ENCODE results near the gene HLA-F. TPM values are rescaled to one million over a fixed set of nuclear protein-coding genes. Genes with fewer than 3 reads are reported as not detected.

HLA-F gene
- total RNA-seq (2014; rRNA removed; shearing (Covaris generic)) = 10.9 and 15.5 TPM in 2 replicates

DNA sequence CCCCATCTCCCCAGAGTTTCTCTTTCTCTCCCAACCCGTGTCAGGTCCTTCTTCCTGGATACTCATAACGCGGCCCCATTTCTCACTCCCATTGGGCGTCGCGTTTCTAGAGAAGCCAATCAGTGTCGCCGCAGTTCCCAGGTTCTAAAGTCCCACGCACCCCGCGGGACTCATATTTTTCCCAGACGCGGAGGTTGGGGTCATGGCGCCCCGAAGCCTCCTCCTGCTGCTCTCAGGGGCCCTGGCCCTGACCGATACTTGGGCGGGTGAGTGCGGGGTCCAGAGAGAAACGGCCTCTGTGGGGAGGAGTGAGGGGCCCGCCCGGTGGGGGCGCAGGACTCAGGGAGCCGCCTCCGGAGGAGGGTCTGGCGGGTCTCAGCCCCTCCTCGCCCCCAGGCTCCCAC, at the start of gene HLA-F:
TSS of gene HLA-F (plus strand) at position 173 of the 404 bp plus-strand sequence. CDS start at position 203, 30 bp downstream.
- DNase-seq (ENCODE audit: low spot score) = peak; percentile 85

DNA sequence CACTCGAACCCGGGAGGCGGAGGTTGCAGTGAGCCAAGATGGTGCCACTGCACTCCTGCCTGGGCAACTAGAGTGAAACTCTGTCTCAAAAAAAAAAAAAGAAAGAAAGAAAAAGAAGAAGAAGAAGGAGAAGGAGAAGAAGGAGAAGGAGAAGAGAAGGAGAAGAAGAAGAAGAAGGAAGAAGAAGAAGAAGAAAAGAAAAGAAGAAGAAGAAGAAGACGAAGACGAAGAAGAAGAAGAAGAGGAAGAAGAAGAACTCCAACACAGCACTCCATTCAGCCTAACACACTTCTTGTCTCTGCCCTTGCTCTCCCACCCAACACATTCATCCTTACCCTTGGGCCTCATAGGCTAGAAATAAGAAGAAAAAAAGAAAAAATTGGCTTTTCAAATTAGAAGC, 49.2 kb upstream of the HLA-F start:
- DNase-seq (ENCODE audit: low spot score) = no peak

DNA sequence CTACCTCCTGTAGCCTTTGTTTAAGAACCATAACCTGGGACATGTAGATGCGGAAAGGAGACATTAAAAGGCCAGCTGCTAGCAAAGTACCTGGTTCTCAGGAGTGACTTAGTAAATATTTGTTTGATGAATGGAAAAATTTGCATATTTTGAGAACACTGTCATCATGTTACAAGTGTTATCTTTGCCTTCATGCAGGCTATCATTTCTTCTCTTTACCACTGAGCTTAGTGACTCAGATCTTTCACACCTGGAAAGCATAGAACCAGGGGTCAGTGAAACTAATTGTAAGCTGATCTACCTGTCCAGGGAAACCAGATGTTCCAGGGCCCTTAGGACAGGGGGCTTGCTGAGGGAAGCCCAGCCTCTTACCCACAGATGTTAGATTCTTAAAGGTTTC, 47.7 kb upstream of the HLA-F start:
- no peak for DNase-seq (ENCODE audit: low spot score)

DNA sequence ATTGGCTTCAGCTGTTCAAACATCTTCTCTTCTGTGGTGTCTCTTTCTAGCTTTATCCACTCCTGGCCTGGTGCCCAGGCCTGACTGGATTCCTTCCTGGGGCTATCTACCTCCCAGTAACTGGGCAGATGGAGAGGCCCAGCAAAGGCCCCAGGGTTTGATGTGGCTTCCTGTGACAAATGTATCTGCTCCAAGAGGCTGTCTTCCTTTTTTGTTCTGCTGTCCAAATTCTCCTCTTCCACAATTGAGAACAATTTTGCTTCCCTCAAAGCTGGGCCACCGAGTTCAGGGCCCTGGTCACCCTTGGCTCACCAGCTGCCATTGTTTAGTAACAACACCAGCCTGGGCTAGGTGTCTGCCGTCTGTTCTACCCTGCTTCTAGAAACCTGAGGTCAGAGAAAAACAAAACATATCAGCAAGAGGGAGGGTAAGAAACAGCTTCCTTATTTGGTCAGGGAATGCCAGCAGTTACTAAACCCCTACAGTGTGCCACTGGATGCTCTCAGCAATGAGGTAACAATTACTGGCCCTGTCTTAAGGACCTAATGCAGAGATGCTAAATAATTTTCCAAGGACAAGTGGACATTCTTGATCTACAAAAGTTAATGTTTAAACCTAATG, 46.1 kb upstream of the HLA-F start:
- peak; percentile 9 for DNase-seq (ENCODE audit: low spot score)

DNA sequence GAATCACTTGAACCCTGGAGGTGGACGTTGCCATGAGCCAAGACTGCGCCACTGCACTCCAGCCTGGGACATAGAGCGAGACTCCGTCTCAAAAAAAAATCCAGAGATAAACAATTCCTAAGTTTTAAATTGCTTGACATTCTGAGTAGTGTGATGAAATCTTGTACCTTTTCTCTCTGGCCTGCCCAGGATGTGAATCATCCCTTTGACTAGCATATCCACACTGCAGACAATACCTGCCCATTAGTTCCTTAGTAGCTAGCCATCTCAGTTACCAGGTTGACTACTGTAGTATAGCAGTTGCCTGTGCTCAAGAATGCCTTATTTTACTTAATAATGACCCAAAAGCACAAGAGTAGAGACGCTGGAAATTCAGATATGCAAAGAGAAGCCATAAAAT, 45.1 kb upstream of the HLA-F start:
- DNase-seq (ENCODE audit: low spot score) = no peak

DNA sequence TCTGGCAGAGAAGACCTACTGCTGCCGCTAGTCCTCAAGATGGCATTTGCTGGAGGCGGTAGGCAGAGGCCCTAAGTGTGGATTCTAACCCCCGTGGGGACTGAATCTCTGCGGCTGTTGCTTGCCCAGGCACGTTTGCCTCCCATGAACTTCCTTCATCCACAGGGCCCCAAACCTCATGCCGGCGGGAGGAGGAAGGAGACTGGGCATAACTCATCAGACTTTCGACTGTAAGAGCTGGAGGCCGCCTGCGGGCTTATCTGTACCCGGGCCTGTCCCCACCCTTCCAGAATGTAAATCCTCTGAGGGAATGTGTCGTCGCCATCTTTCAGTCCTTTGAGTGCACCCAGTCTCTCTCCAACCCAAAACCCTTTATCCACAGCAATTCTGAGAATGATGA, 43.3 kb upstream of the HLA-F start:
- no peak for DNase-seq (ENCODE audit: low spot score)

DNA sequence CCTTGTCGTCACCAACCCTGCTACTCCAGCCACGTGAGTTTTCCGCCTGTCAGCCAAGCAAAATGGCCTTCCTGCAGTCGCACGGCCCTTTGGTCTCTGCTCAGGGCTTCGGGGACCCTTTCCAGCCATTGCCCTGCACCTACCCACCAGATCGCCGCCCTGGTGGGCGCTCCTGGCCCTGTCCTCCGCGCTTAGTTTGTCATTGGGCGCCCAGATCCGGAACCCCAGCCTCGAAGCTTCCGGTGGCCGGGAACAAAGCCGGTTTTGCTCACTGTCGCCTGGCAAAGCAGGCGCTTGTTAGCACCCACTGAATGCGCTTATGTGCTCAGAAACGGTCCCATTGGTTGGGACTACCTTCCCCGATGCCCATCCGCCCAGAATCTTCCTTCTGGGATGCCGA, 42.8 kb upstream of the HLA-F start:
- DNase-seq (ENCODE audit: low spot score) = no peak

DNA sequence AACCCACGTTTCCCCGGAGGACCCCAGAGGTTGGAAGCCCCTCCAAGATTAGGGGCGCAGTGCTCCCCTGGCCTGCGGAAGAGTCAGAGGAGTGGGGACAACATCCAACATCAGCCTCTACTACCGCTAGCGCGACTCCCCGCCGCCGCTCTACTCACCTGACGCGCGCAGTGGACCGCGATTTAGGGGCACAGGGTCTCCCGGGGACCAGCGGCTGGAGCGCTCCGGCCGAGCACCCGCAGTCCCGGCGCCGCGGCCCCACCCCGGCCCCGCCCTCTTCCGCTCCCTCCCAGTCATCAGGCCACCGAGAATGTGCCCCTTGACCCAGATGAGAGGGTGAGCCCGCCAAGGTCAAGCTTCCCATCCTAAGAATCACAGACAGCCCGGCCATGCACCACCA, 42.3 kb upstream of the HLA-F start, which contains the start of gene ZFP57:
TSS of gene ZFP57 (minus strand) at position 249 of the 400 bp plus-strand sequence. CDS start 4,149 bp downstream, outside the sequence.
- no peak for DNase-seq (ENCODE audit: low spot score)

DNA sequence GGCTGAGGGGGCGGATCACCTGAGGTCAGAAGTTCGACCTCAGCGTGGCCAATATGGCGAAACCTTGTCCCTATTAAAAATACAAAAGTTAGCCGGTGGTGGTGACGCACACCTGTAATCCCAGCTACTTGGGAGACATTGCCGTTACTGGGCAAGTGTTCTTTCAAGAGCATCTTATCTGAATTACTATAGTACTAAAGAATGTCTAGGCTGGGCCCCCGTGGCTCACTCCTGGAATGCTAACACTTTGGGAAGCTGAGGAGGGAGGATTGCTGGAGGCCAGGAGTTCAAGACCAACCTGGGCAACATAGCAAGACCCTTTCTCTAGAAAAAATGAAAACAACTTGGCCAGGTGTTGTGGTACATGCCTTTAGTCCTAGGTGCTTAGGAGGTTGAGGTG, 41.4 kb upstream of the HLA-F start:
- no peak for DNase-seq (ENCODE audit: low spot score)

DNA sequence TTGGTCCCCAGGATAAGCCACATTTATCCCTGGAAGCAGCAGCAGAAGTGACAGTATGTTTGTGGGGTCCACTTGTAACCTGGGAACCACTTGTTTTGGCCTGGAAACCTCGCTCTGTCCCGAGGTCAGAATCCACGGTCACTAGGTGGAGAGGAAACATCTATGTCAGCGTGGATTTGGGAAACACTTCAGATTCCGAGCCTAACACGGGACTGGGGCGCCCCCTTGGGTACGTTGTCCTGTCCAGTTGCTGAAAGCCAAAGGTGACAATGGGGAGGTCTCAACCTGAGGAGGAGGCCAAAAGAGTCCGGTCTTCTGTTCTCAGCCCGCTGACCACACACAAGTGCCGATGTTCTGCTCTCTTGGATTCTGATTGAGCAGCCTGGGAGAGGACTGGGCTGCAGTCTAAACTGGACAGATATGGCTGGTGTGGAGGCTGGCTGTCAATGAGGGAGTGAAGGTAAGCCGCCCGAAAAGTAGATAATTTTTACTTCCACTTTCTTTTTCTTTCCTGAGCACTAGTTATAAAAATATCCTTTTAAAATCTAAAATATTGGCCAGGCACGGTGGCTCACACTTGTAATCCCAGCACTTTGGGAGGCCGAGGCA, 37.4 kb upstream of the HLA-F start:
- DNase-seq (ENCODE audit: low spot score) = no peak

DNA sequence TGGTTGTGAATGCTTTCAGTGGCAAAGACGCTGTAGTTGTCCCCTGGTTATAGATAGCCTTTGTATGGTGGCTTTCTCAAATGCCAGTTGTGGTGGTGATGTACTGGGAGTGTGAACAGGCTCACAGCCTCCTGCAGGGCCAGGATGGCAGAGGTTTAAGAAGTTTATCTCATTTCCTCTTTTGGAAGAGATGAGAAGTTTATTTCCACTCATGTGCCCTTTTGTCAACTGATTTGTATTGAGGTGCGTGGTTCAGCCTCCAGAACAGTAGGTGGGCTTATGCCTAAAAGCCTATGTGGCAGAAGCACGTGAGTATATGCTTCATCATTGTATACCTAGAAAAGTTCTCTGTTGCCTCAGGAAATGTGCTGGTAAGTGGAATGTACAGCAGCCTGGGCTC, 28.6 kb upstream of the HLA-F start:
- no peak for DNase-seq (ENCODE audit: low spot score)

DNA sequence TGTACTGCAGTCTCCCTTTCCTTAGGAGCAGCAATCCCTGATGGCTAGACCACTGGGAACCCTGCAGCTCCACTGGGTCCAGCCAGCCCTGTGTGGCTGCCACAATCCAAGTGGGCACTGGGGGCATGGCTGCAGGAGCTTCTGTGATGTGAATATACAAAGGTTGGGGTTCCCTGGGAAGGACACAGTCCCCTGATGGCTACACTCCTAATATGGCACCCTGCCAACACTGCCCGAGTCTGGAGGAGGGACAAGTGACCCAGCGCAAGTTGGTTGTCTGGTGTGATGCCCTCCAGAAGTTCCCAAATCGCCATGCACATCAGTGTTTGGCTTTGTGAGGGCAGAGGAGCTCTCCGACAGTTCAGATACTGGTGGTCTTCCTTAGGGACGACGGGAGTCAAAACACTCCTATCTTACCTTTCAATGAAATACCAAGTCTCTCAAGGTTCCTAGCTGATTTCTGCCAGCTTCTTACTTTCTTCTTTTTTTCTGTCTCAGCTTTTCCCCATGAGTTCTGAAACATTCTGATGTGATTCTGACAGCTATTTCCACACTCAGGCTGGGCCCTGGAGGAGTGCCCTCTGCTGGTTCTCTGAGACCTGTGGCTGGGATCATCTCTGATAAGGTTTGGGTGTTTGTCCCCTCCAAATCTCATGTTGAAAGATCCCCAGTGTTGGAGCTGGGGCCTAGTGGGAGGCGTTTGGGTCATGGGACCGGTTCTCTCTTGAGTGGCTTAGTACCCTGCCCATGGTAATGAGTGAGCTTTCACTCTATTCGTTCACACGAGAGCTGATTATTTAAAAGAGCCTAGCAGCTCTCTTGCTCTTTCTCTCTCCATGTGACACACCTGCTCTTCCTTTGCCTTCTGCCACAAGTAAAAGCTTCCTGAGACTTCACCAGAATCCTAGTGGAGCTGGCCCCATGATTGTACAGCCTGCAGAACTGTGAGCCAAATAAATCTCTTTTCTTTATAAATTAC, 26.8 kb upstream of the HLA-F start:
- DNase-seq (ENCODE audit: low spot score) = peak; percentile 33

DNA sequence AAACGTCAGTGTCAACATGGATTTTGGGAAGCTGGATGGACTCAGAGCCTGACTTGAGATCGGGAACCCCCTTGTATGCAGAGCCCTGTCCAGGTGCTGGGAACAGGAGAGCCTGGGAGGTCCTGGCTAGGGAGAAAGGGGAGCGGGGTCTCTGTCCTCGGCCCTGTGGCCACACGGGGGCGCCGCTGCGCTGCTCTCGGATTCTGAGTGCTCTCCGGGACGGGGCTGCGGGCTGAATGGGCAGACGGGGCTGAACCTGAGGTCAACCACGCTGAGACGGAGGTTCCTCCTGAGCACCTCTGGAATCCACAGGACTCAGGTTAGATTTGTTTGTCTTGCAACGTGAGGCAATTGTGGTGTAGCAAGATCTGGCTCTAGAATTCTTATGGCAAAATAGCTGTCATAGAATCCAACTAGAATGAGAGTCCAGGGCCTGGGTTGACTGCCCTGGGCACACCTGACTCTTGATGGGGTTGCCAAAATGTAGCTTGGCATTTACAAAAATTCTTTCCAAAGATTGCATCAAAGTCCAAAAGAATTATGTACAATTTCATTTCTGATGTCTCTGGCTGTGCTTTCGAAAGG, 20.6 kb upstream of the HLA-F start:
- DNase-seq (ENCODE audit: low spot score) = peak; percentile 43

DNA sequence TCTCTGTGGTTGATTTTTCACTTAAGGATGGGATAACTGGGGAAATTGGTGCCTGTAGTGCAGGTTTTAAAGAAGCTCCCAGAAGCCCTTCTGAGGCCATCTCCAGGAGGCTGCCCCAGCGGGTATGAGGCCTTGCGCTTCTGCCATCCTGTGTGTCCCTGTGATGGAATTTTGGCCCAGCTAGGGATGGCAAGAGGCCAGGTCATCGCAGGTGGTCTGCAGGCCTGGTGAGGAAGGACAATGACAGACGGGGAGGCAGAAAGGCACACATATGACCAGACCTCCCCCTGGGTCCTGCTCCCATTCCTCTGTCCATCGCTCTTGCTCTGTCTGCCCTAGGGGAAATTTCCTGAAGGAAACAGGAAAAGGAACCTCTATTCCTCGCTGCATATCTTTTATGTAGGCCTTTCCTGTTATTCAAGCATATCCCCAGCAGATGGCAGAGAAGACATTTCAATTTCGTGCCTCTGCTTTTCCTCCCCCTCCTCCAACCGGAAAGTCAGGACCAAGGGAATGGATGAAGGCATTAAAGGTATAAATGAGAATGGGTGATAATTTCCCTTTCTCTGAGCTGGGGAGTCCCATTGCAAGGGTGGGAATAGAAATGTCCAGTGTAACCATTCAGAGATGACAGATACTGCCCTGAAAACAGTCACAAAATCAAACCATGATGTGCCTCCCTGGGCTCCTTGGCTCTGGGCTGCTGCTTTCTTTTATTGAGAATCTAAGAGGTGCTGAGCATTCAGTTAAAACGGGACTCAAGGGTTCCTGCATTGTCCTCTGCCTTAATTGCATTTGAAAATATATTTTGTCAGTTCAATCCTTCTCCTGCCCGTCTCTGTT, 17.6 kb upstream of the HLA-F start:
- DNase-seq (ENCODE audit: low spot score) = peak; percentile 77

DNA sequence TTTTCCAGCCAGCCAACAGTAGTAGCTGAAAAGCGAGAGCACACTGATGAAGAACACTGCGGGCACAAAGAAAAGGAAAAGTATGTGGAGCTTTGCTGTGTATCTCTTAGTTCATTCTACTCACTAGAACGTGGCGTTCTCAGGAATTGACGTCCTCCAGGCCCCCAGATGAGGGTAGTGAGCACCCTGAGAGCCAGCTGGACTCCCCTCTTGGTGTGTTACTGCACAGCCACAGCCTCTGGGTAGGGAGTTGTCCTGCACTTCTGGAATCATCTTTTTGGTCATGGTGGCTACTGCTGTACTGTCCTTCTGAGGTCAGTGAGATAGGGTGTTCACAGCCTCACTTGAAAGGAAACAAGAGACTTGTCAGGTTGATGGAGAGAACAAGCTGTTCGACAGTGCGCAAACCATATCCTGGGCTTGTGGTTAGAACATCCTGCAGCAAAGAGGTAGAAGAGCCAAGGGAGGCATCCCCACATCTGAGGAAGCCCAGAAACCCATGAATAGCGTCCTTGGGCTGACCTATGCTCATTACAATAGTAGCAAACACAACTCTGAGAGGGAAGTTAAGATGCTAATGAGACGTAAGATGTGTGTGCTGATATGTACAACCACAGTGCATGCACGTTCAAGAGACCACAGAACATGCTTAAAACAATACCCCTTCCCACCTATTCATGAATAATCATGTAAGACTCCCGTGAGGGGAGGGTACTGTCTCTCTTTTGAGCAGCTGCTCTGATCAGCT, 14.6 kb upstream of the HLA-F start:
- no peak for DNase-seq (ENCODE audit: low spot score)

DNA sequence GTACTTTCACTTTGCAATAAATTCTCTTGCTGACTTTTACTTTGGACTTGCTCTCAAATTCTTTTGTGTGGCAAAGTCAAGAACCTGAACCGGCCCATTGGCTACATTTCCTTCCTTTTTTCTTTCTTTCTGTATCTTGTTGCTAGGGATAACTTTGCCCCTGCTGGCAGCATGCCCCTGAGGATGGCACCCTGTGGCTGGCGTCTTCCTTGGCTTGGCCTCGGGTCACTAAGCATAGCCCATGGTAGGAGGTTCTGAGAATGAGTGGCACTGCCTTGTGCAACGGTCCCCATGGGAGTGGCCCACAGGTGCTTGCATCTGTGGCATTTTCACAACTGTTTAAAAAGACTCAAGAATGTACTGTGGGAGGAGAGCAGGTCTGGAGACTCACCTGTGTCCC, 14.0 kb upstream of the HLA-F start:
- no peak for DNase-seq (ENCODE audit: low spot score)

DNA sequence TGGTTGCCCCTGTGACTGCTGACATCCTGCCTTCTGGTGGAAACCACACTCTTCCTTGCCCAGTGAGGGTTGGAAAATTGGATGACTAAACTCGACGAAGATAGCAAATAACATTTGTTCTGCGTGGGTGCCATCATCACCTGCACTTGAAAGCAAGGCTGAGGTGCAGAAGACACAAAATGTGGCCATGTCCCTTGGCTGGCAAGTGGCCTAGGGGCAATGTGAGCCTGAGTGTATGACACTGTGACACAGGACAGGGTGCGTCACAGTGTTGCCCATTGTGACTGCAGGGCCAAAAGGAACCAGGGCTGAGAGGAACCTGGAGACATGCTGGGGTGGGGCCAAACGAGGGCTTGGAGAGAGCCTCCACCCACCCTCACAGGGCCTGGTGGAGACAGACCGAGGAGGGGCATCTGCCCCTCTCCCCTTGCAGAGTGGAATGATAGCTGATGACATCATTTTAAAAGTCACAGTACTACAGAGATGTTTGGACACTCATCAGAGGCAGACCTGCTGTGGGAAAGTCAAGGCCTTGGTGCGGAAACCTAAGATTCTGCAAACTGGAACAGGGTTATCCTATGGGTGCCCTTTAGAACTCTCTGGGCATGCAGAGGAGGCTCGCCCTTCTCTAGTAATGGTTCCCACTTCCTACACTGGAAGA, 12.8 kb upstream of the HLA-F start:
- no peak for DNase-seq (ENCODE audit: low spot score)

DNA sequence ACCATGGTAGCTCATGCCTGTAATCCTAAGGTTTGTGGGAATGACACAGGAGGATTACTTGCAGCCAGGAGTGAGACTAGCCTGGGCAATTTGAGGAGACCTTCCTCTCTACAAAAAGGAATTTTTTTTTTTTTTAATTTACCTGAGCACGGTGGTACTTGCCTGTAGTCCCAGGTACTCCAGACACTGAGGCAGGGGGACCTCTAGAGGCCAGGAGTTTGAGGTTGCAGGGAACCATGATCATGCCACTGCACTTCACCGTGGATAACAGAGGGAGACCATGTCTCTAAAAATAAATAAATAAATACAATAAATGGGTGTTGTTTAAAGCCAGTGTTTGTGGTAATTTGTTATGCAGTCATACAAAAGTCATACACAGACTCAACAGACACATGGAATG, 2.4 kb upstream of the HLA-F start:
- DNase-seq (ENCODE audit: low spot score) = peak; percentile 11

DNA sequence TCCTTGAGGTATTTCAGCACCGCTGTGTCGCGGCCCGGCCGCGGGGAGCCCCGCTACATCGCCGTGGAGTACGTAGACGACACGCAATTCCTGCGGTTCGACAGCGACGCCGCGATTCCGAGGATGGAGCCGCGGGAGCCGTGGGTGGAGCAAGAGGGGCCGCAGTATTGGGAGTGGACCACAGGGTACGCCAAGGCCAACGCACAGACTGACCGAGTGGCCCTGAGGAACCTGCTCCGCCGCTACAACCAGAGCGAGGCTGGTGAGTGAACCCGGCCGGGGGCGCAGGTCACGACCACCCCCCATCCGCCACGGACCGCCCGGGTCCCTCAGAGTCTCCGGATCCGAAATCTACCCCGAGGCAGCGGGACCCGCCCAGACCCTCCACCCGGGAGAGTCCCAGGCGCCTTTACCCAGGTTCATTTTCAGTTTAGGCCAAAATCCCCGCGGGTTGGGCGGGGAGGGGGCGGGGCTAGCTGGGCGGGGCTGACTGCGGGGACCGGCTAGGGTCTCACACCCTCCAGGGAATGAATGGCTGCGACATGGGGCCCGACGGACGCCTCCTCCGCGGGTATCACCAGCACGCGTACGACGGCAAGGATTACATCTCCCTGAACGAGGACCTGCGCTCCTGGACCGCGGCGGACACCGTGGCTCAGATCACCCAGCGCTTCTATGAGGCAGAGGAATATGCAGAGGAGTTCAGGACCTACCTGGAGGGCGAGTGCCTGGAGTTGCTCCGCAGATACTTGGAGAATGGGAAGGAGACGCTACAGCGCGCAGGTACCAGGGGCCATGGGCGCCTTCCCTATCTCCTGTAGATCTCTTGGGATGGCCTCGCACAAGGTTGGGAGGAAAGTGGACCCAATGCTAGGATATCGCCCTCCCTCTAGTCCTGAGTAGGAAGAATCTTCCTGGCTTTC, 693 bp downstream of the HLA-F start:
- DNase-seq (ENCODE audit: low spot score) = no peak
